NCI-H82 treated with DMSO at 0.1 percent for 48 hours (cell line): ENCODE measurements around the gene FBLN2.

ENCODE experiments used
- DNase-seq: peaks from one replicate; lab custom pipeline; 2025; ENCODE audit not compliant: unreplicated experiment; lab: John Stamatoyannopoulos, UW

The FBLN2 gene

GRCh38 chr3:13620281-13620680 lies 71.4 kb downstream of the FBLN2 start:
- DNase-seq: no peak

- no peak for DNase-seq
Observed at GRCh38 chr3:13620776-13621365, 71.9 kb downstream of the FBLN2 start.

GRCh38 chr3:13621381-13622221 lies 72.7 kb downstream of the FBLN2 start:
- no peak for DNase-seq

- DNase-seq: no peak
Observed at GRCh38 chr3:13622356-13622755, 73.4 kb downstream of the FBLN2 start.

GRCh38 chr3:13623101-13623654 lies 74.3 kb downstream of the FBLN2 start:
- no peak for DNase-seq

- no peak for DNase-seq
Observed at GRCh38 chr3:13624021-13624420, 75.1 kb downstream of the FBLN2 start.

GRCh38 chr3:13624671-13625125 lies 75.8 kb downstream of the FBLN2 start:
- DNase-seq: no peak

- DNase-seq: no peak
Observed at GRCh38 chr3:13626396-13626795, 77.5 kb downstream of the FBLN2 start.

- no peak for DNase-seq
Observed at GRCh38 chr3:13626915-13627460, 78.1 kb downstream of the FBLN2 start.

GRCh38 chr3:13627681-13628080 lies 78.8 kb downstream of the FBLN2 start:
- no peak for DNase-seq

GRCh38 chr3:13628432-13628831 lies 79.5 kb downstream of the FBLN2 start:
- no peak for DNase-seq

GRCh38 chr3:13628841-13629551 lies 80.1 kb downstream of the FBLN2 start:
- DNase-seq: no peak

- DNase-seq: no peak
Observed at GRCh38 chr3:13629644-13630043, 80.7 kb downstream of the FBLN2 start.

- DNase-seq: no peak
Observed at GRCh38 chr3:13631256-13631655, 82.3 kb downstream of the FBLN2 start.

- DNase-seq: no peak
Observed at GRCh38 chr3:13633176-13633575, 84.3 kb downstream of the FBLN2 start.

GRCh38 chr3:13634151-13634550 lies 85.2 kb downstream of the FBLN2 start:
- DNase-seq: no peak

GRCh38 chr3:13634615-13635014 lies 85.7 kb downstream of the FBLN2 start:
- DNase-seq: no peak

- DNase-seq: no peak
Observed at GRCh38 chr3:13636186-13636585, 87.3 kb downstream of the FBLN2 start.

- DNase-seq: no peak
Observed at GRCh38 chr3:13636874-13637273, 87.9 kb downstream of the FBLN2 start.

GRCh38 chr3:13637311-13637891 lies 88.5 kb downstream of the FBLN2 start:
- DNase-seq: no peak

GRCh38 chr3:13637953-13638352 lies 89.0 kb downstream of the FBLN2 start:
- DNase-seq: no peak
